ENCODE data around the gene FKBP5. TPM values are rescaled to one million over a fixed set of nuclear protein-coding genes. Genes with fewer than 3 reads are reported as not detected.
"Not testable (repeated sequence)": the region's sequence is repeated elsewhere in the genome, so short reads cannot be mapped to it uniquely, and the experiment has no call there.

FKBP5 gene
- total RNA-seq, 1 donor from 2014 or later: 112 TPM

- DNase-seq (ENCODE audit: low spot score): no peak
Observed at GRCh38 chr6:35544769-35545361, 143.8 kb downstream of the FKBP5 start.

- DNase-seq (ENCODE audit: low spot score): no peak
Observed at GRCh38 chr6:35543459-35544193, 145.1 kb downstream of the FKBP5 start.

- no peak for DNase-seq (ENCODE audit: low spot score)
Observed at GRCh38 chr6:35541836-35542235, 146.9 kb downstream of the FKBP5 start.

GRCh38 chr6:35539223-35539622, 149.5 kb downstream of the FKBP5 start:
- no peak for DNase-seq (ENCODE audit: low spot score)

GRCh38 chr6:35535847-35536246, 152.9 kb downstream of the FKBP5 start:
- not testable (repeated sequence) for DNase-seq (ENCODE audit: low spot score)

GRCh38 chr6:35534407-35535170, 154.1 kb downstream of the FKBP5 start:
- no peak for DNase-seq (ENCODE audit: low spot score)

GRCh38 chr6:35533981-35534380, 154.7 kb downstream of the FKBP5 start:
- no peak for DNase-seq (ENCODE audit: low spot score)

- DNase-seq (ENCODE audit: low spot score): no peak
Observed at GRCh38 chr6:35532126-35532525, 156.6 kb downstream of the FKBP5 start.

GRCh38 chr6:35524380-35525020, 164.2 kb downstream of the FKBP5 start:
- no peak for DNase-seq (ENCODE audit: low spot score)

Other genes starting within 250 kb of the FKBP5 start
- gene FANCE, start 236.6 kb downstream of the FKBP5 start, total RNA-seq: 5.5 TPM
- gene RPL10A, start 220.5 kb downstream of the FKBP5 start, total RNA-seq: 2,073 TPM
- 60.3 TPM for gene TEAD3, start 191.8 kb downstream of the FKBP5 start, total RNA-seq
- 0.83 TPM for gene TULP1, start 176.0 kb downstream of the FKBP5 start, total RNA-seq
- 1.5 TPM for gene ARMC12, start 48.1 kb upstream of the FKBP5 start, total RNA-seq
- gene CLPSL2, start 87.7 kb upstream of the FKBP5 start, total RNA-seq: not detected
- not detected for gene CLPSL1, start 92.1 kb upstream of the FKBP5 start, total RNA-seq
- not detected for gene CLPS, start 108.4 kb upstream of the FKBP5 start, total RNA-seq
- gene LHFPL5, start 116.4 kb upstream of the FKBP5 start, total RNA-seq: not detected
- gene SRPK1, start 232.2 kb upstream of the FKBP5 start, total RNA-seq: 72.9 TPM